Transverse colon (tissue), 4 donors: Measurements from ENCODE around the gene SCRG1. TPM values are rescaled to one million over a fixed set of nuclear protein-coding genes. Genes with fewer than 3 reads are reported as not detected.

Source experiments
- DNase-seq: peaks from one replicate; pipeline ENCODE4 v3.0.0-alpha.2; 2019
- H3K27ac ChIP-seq, 4 donors: fragments of 200-600 bp; sonication (generic); 2 replicates each; pipeline ENCODE4 v1.5.1; 2016 to 2018; ENCODE audit warnings: inconsistent platforms in 4 of 4
- H3K27me3 ChIP-seq: fragments of 200-600 bp; sonication (generic); 2 replicates; pipeline ENCODE4 v1.5.1; 2017; ENCODE audit warnings: inconsistent platforms
- H3K36me3 ChIP-seq, 4 donors: fragments of 200-600 bp; sonication (generic); 2 replicates each; pipeline ENCODE4 v1.5.1; 2017 to 2019; ENCODE audit warnings: inconsistent platforms in 4 of 4
- H3K4me1 ChIP-seq, 4 donors: fragments of 200-600 bp; sonication (generic); 2 replicates each; pipeline ENCODE4 v1.5.1; 2017 to 2020; ENCODE audit warnings: inconsistent platforms in 4 of 4
- H3K4me3 ChIP-seq, 4 donors: fragments of 200-600 bp; sonication (generic); 1 replicate in 1 of 4; 2 replicates in 3 of 4; pipeline versions ENCODE4 v1.5.1 to v1.6.1; 2017 to 2019; ENCODE audit warnings: inconsistent platforms in 4 of 4
- H3K9me3 ChIP-seq, 2 donors: fragments of 200-600 bp; sonication (generic); 2 replicates each; pipeline ENCODE4 v1.5.1; 2017 to 2019; ENCODE audit warnings: inconsistent platforms in 2 of 2
- CTCF ChIP-seq, 5 experiments: fragments of 200-600 bp in 3 of 5; fragments of 450-650 bp in 2 of 5; sonication (generic) in 3 of 5; IDR thresholded peaks; 1 replicate in 2 of 5; 2 replicates in 3 of 5; pipeline ENCODE4 v1.5.1; 2016 to 2017; ENCODE audit warnings: antibody characterized with exemption in 5 of 5, inconsistent platforms in 3 of 5, mild to moderate bottlenecking in 2 of 5, moderate library complexity in 1 of 5
- EP300 ChIP-seq: sonication (generic); formaldehyde crosslinking; IDR thresholded peaks from one replicate; pipeline ENCODE4 v1.6.1; 2017; ENCODE audit warnings: antibody characterized with exemption, low read depth
- POLR2A ChIP-seq: fragments of 450-650 bp; IDR thresholded peaks from one replicate; pipeline ENCODE4 v1.6.1; 2016; ENCODE audit warnings: antibody characterized with exemption, mild to moderate bottlenecking, moderate library complexity
- POLR2AphosphoS5 ChIP-seq, 3 donors: sonication (generic); formaldehyde crosslinking; IDR thresholded peaks; one replicate each; pipeline ENCODE4 v1.6.1; 2016; ENCODE audit warnings: antibody characterized with exemption in 3 of 3
- WGBS, 2 donors: methylation state at CpG; one replicate each; pipeline ENCODE4 v1.1.5; 2018; ENCODE audit warnings: low coverage in 1 of 2; 5-methylcytosine and 5-hydroxymethylcytosine counted together
- in situ Hi-C, 4 donors: fragments of 200-750 bp; cut with MboI; loops; one replicate each; pipeline versions ENCODE4 v1.15.0 to v1.15.1; 2017; ENCODE audit warnings: low sequenced_read_pairs in 3 of 4, low pct_ligation_motif_present in 1 of 4, low pct_unique_long_range_greater_than_20kb in 1 of 4
- intact Hi-C: fragments of 100-400 bp; cut with DNase I; formaldehyde crosslinking; loops from one replicate; pipeline ENCODE4 v1.15.1; 2023; ENCODE audit warnings: low total_unique reads
- total RNA-seq, 4 donors: library from RNA; depleted of rRNA; stranded (reverse); fragments of >200 nt; gene quantifications; one replicate each; pipeline ENCODE4 v1.1.0, GENCODE V29; 2016

SCRG1 gene
- total RNA-seq, 4 donors from 2014 or later = 0.32 to 1.4 (median 1.0) TPM

- no peak for DNase-seq
- TF ChIP-seq EP300 (no peak), CTCF (IDR thresholded peaks at IDR 0.05) (no peak), POLR2A (no peak), POLR2AphosphoS5 (IDR thresholded peaks at IDR 0.05) (no peak)
- in situ Hi-C loops = loop anchor here in 3 of 4 donors (5.0 to 25.0 kb wide), 4 partner anchors 94 to 906 kb away; partner anchors contain the start of gene GALNT7 (in 1 of the 3)
- 78 to 79% methylated on average over 4 of the region's 4 CpGs for WGBS, 2 donors
- no peaks in the 10 kb centered on the region for H3K4me1 ChIP-seq
- no peaks in the 10 kb centered on the region for H3K27me3 ChIP-seq
- no peaks in the 10 kb centered on the region for H3K9me3 ChIP-seq
- H3K36me3 ChIP-seq = no peaks in the 10 kb centered on the region
- no peak overlapping the region for H3K27ac ChIP-seq
- H3K4me3 ChIP-seq = no peak overlapping the region
- intact Hi-C loops = no loop called here
These were observed 7.1 kb upstream of the SCRG1 start for GRCh38 chr4:173405840-173406606.

DNA sequence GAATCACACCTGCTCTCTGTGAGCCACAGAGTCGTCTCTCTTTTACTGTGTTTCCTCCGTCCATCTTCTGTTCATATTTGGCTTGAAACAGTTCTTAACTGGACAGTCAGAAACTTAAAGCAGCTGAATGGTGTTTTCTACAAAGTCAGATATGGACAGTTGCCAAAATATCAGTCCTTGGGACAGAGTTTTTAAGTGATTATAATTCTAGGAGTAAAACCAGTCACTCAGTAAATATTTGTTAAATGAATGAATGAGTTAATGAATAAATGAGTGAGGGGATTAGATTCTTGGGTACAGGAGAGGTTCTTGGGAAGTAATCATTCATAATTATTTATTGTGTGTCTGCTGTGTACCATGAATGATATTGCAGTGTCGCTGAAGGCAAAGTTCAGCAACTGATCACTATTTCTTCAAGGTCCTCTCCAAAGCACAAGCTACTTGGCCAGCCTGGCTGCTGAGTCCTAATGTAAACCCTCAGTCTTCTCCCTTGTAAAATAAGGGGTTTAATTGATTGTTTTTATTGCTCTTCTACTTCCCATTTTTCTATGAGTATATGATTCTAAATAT is 5.5 kb upstream of the SCRG1 start:
- in situ Hi-C loops = loop anchor here in 3 of 4 donors (25.0 kb wide), 3 partner anchors 242 to 908 kb away; partner anchors contain the start of gene GALNT7 (in 1 of the 3)
- no peak for TF ChIP-seq EP300
- TF ChIP-seq CTCF (IDR thresholded peaks at IDR 0.05) = no peak
- no peak for TF ChIP-seq POLR2A
- no peak for TF ChIP-seq POLR2AphosphoS5 (IDR thresholded peaks at IDR 0.05)
- no peak overlapping the region for H3K27ac ChIP-seq
- 65 to 81% methylated on average over 3 of the region's 3 CpGs for WGBS, 2 donors
- no peak overlapping the region for H3K4me3 ChIP-seq
- no peaks in the 10 kb centered on the region for H3K9me3 ChIP-seq
- no peaks in the 10 kb centered on the region for H3K4me1 ChIP-seq
- no peak for DNase-seq
- intact Hi-C loops = loop anchor here (5.0 kb wide), 1 partner anchor 82 kb away; no protein-coding TSS in a partner anchor
- no peaks in the 10 kb centered on the region for H3K36me3 ChIP-seq
- H3K27me3 ChIP-seq = no peaks in the 10 kb centered on the region

DNA sequence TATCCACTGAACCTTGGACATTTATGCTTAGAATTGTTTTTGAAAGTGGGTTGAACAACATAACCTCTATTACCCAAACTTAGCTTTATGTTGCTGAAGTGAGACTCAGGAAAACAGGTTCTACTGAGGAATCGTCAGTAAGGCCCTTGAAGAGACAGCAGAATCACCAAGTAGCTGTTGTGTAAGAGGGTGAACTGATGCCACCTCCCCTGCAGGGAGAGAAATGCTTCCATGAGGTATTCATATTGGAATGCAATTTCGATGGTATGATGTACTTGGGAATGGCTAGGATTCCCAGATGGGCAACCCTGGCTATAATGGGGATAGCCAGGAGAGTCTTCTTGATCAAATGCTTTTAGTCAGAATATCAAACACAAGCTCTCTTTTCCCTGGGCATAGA is 4.1 kb upstream of the SCRG1 start:
- H3K36me3 ChIP-seq = no peaks in the 10 kb centered on the region
- intact Hi-C loops = loop anchor here (5.0 kb wide), 1 partner anchor 81 kb away; no protein-coding TSS in a partner anchor
- no peak overlapping the region for H3K27ac ChIP-seq
- no peak for DNase-seq
- H3K27me3 ChIP-seq = no peaks in the 10 kb centered on the region
- WGBS, 2 donors = 91% methylated on average over 2 of the region's 2 CpGs; no CpG with 5 or more reads in 1 of the 2 donors
- in situ Hi-C loops = loop anchor here in 3 of 4 donors (25.0 kb wide), 3 partner anchors 241 to 909 kb away; partner anchors contain the start of gene GALNT7 (in 1 of the 3)
- H3K4me3 ChIP-seq = no peak overlapping the region
- TF ChIP-seq CTCF (IDR thresholded peaks at IDR 0.05) = no peak
- TF ChIP-seq POLR2A = no peak
- no peak for TF ChIP-seq POLR2AphosphoS5 (IDR thresholded peaks at IDR 0.05)
- H3K9me3 ChIP-seq = no peaks in the 10 kb centered on the region
- H3K4me1 ChIP-seq = no peaks in the 10 kb centered on the region

GRCh38 chr4:173401063-173401462 is 2.1 kb upstream of the SCRG1 start:
- WGBS, 2 donors = 91 to 96% methylated on average over 2 to 4 of the region's 4 CpGs
- Histone ChIP-seq H3K9me3 (no peaks in the 10 kb centered on the region), H3K36me3 (no peaks in the 10 kb centered on the region), H3K4me1 (peaks cover 0 to 5% (median 0%) of the 10 kb centered on the region in 4 donors), H3K27ac (no peak overlapping the region), H3K27me3 (no peaks in the 10 kb centered on the region), H3K4me3 (no peak overlapping the region)
- TF ChIP-seq CTCF (IDR thresholded peaks at IDR 0.05) = no peak
- TF ChIP-seq POLR2A = no peak
- TF ChIP-seq POLR2AphosphoS5 (IDR thresholded peaks at IDR 0.05) = no peak
- TF ChIP-seq EP300 = no peak
- intact Hi-C loops (loop anchor here (5.0 kb wide), 1 partner anchor 79 kb away; no protein-coding TSS in a partner anchor), in situ Hi-C loops (loop anchor here in 3 of 4 donors (25.0 kb wide), 3 partner anchors 239 to 911 kb away; partner anchors contain the start of gene GALNT7 (in 1 of the 3))
- DNase-seq = no peak
